Parathyroid adenoma (tissue), 2 donors: ENCODE data around the gene FRAS1.

Experiments used
- H2AFZ ChIP-seq: fragments of 300-600 bp; sonication (generic); one replicate; pipeline ENCODE4 v1.7.0; 2017; ENCODE audit warnings: antibody characterized with exemption, mild to moderate bottlenecking
- H3K27ac ChIP-seq: fragments of 300-600 bp; sonication (generic); one replicate; pipeline ENCODE4 v1.7.0; 2017
- H3K27me3 ChIP-seq: fragments of 300-600 bp; sonication (generic); one replicate; pipeline ENCODE4 v1.7.0; 2017; ENCODE audit warnings: low read length; ENCODE audit not compliant: control insufficient read depth, insufficient read depth
- H3K36me3 ChIP-seq: fragments of 300-600 bp; sonication (generic); one replicate; pipeline ENCODE4 v1.7.0; 2017; ENCODE audit warnings: low read length; ENCODE audit not compliant: control insufficient read depth, insufficient read depth
- H3K4me1 ChIP-seq: fragments of 300-600 bp; sonication (generic); one replicate; pipeline ENCODE4 v1.7.0; 2017; ENCODE audit warnings: control low read depth
- H3K4me2 ChIP-seq: fragments of 300-600 bp; sonication (generic); one replicate; pipeline ENCODE4 v1.7.0; 2017; ENCODE audit warnings: low read length
- H3K4me3 ChIP-seq: fragments of 300-600 bp; sonication (generic); one replicate; pipeline ENCODE4 v1.7.0; 2017; ENCODE audit warnings: low read depth, low read length
- H3K79me2 ChIP-seq: fragments of 300-600 bp; sonication (generic); one replicate; pipeline ENCODE4 v1.7.0; 2017; ENCODE audit warnings: control low read depth
- H3K9ac ChIP-seq: fragments of 300-600 bp; sonication (generic); one replicate; pipeline ENCODE4 v1.7.0; 2017; ENCODE audit warnings: mild to moderate bottlenecking
- H3K9me3 ChIP-seq: fragments of 300-600 bp; sonication (generic); one replicate; pipeline ENCODE4 v1.7.0; 2017; ENCODE audit warnings: low read length; ENCODE audit not compliant: control insufficient read depth
- TF ChIP-seq, protein P1 (sequence below): fragments of 300-600 bp; sonication (generic); IDR thresholded peaks from one replicate; pipeline ENCODE4 v1.7.0; 2017; ENCODE audit warnings: antibody characterized with exemption, mild to moderate bottlenecking
- donor health status: primary hyperparathyroidism.

FRAS1 gene

DNA sequence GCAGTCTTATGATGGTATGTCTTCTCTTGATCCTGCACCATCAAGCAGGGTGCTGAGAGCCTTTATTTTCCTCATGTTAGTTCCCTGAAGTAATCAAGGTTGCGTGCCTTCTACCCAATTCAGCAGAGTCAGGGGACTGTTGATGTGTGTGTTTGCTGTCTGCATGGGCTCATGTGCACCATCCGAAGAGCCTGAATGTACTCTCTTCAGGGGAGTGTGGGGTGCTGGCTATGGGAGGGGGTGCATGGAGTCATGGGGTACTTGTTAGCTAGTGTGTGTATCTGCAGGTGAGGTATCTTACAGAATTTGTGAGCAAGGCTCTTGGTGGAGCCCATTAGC lies 340.1 kb downstream of the FRAS1 start:
- no peaks in the 10 kb centered on the region for H3K4me1 ChIP-seq
- no peaks in the 10 kb centered on the region for H3K27me3 ChIP-seq
- H3K36me3 ChIP-seq, result no peaks in the 10 kb centered on the region
- H3K4me3 ChIP-seq, result no peak overlapping the region
- H3K9ac ChIP-seq, result no peak overlapping the region
- H3K9me3 ChIP-seq, result no peaks in the 10 kb centered on the region
- H3K27ac ChIP-seq, result no peak overlapping the region
- H3K79me2 ChIP-seq, result no peaks in the 10 kb centered on the region
- TF ChIP-seq, protein P1, sequence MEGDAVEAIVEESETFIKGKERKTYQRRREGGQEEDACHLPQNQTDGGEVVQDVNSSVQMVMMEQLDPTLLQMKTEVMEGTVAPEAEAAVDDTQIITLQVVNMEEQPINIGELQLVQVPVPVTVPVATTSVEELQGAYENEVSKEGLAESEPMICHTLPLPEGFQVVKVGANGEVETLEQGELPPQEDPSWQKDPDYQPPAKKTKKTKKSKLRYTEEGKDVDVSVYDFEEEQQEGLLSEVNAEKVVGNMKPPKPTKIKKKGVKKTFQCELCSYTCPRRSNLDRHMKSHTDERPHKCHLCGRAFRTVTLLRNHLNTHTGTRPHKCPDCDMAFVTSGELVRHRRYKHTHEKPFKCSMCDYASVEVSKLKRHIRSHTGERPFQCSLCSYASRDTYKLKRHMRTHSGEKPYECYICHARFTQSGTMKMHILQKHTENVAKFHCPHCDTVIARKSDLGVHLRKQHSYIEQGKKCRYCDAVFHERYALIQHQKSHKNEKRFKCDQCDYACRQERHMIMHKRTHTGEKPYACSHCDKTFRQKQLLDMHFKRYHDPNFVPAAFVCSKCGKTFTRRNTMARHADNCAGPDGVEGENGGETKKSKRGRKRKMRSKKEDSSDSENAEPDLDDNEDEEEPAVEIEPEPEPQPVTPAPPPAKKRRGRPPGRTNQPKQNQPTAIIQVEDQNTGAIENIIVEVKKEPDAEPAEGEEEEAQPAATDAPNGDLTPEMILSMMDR, result no peak
- no peak overlapping the region for H2AFZ ChIP-seq
- H3K4me2 ChIP-seq, result no peak overlapping the region

DNA sequence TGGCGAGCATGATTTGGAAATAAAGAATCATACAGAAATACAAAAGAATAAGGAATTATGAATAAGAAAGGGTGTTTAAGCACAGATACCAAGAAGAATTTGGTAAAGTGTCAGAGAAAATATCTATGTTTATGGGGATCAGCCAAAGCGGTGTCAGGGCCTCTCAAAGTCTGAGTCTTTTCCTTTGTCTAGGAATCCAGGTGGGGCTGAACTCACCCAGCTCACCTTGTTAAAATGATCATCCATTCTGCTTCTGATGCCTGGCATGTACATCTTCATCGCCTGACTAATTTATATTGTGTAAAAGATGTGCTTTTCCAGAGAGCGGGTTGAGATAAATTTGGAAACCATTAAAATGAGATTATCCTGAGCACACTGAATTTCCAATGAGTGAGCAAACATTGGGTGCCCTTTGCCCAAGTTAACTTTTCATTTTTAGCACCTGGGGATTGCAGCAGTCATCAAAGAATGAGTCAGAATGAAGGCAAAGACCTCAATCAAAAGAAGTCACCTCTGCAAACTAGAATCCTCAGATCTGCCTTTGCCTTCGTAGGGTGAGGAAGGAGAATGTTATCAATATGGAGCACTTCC lies 352.6 kb downstream of the FRAS1 start:
- Histone ChIP-seq H3K9ac (no peak overlapping the region), H3K4me3 (no peak overlapping the region), H2AFZ (no peak overlapping the region), H3K9me3 (no peaks in the 10 kb centered on the region), H3K36me3 (no peaks in the 10 kb centered on the region), H3K4me1 (no peaks in the 10 kb centered on the region), H3K27me3 (no peaks in the 10 kb centered on the region), H3K27ac (no peak overlapping the region), H3K79me2 (no peaks in the 10 kb centered on the region), H3K4me2 (no peak overlapping the region)
- TF ChIP-seq, protein P1, result no peak

DNA sequence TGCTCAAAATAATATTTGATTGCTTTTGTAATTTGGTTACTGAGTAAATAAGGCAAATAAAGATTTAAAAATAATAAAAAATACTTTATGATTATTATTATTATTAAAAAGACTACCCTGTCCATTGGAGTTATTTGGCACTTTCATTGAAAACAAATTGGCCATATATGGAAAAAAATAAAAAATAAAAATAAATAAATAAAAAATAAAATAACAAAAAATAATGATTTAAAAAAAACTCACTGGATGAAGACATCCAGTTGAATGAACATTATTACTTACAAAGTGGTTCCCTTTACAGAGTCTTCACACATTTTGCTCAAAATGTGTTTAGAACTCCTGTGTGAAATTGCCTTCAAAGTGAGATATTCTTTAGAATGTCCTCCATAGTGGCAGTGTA lies 353.1 kb downstream of the FRAS1 start:
- Histone ChIP-seq H3K27ac (no peak overlapping the region), H3K4me3 (no peak overlapping the region), H3K4me1 (no peaks in the 10 kb centered on the region), H3K27me3 (no peaks in the 10 kb centered on the region), H3K36me3 (no peaks in the 10 kb centered on the region), H3K4me2 (no peak overlapping the region), H3K9me3 (no peaks in the 10 kb centered on the region), H3K79me2 (no peaks in the 10 kb centered on the region), H2AFZ (no peak overlapping the region), H3K9ac (no peak overlapping the region)
- TF ChIP-seq, protein P1, result no peak

DNA sequence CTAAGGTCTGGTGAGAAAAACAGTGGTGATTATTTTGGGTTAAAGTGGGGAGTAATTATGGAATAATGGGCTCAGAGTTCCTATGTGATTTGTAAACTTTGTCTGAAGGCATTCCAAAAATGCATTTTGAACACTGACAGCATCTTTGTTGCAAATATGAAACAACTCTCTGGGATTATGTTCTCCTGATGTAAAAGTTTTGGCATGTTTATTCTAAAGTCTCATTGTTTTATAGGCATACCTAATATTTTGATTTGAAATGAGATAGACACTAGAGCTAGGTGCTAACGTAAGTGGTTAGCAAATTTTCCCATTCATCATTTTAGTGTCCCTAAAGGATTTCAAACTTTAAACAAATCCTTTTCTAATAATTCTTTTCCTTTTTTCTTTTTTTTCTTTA lies 353.6 kb downstream of the FRAS1 start:
- TF ChIP-seq, protein P1, result no peak
- no peaks in the 10 kb centered on the region for H3K9me3 ChIP-seq
- H3K27me3 ChIP-seq, result no peaks in the 10 kb centered on the region
- no peak overlapping the region for H3K9ac ChIP-seq
- no peaks in the 10 kb centered on the region for H3K79me2 ChIP-seq
- no peak overlapping the region for H2AFZ ChIP-seq
- no peaks in the 10 kb centered on the region for H3K36me3 ChIP-seq
- H3K27ac ChIP-seq, result no peak overlapping the region
- no peak overlapping the region for H3K4me2 ChIP-seq
- no peak overlapping the region for H3K4me3 ChIP-seq
- no peaks in the 10 kb centered on the region for H3K4me1 ChIP-seq

DNA sequence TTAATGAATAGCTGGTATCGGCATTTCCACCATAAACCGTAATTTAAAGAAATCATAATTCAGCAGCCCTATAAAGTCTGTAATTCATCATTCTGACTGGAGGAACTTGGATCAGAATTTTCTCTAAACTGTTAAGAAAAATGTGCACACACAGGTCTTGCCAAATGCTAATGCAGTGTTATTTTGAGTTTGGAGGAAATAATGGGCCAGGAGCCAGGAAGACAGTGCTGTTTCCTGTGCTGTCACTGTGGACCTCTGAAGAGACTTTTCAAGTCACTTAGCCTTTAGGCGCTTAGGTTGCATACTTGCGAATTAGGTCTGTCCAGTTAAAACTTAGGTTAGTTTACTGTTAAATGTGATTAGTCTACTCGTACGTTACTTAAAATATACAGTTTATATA lies 357.0 kb downstream of the FRAS1 start:
- no peaks in the 10 kb centered on the region for H3K79me2 ChIP-seq
- no peak overlapping the region for H3K4me2 ChIP-seq
- no peak overlapping the region for H3K9ac ChIP-seq
- no peaks in the 10 kb centered on the region for H3K9me3 ChIP-seq
- H2AFZ ChIP-seq, result no peak overlapping the region
- no peaks in the 10 kb centered on the region for H3K36me3 ChIP-seq
- H3K4me1 ChIP-seq, result no peaks in the 10 kb centered on the region
- H3K27ac ChIP-seq, result no peak overlapping the region
- no peaks in the 10 kb centered on the region for H3K27me3 ChIP-seq
- TF ChIP-seq, protein P1, result no peak
- H3K4me3 ChIP-seq, result no peak overlapping the region
